ENCODE measurements around the gene HMX1.

Gene HMX1

GRCh38 chr4:8908206-8908893 is 36.7 kb upstream of the HMX1 start:
- H3K4me3 ChIP-seq (ENCODE audit: low read length in 2 of 2), result no peak overlapping the region
- H3K27me3 ChIP-seq (ENCODE audit: control insufficient read depth in 1 of 2, insufficient read depth in 2 of 2, low read length in 2 of 2), result peaks cover 0 to 30% of the 10 kb centered on the region in 2 donors
- H3K36me3 ChIP-seq (ENCODE audit: control insufficient read depth in 2 of 2, insufficient read depth in 2 of 2, low read length in 2 of 2), result no peaks in the 10 kb centered on the region
- H3K4me1 ChIP-seq (ENCODE audit: control insufficient read depth, insufficient read depth, low read length), result no peaks in the 10 kb centered on the region
- no peak overlapping the region for H3K27ac ChIP-seq (ENCODE audit: low read length)
- H3K9ac ChIP-seq (ENCODE audit: low read length in 2 of 2), result no peak overlapping the region
- no peaks in the 10 kb centered on the region for H3K9me3 ChIP-seq (ENCODE audit: control insufficient read depth in 2 of 2, low read length in 2 of 2)

- Histone ChIP-seq H3K4me3 (ENCODE audit: low read length in 2 of 2) (no peak overlapping the region), H3K9ac (ENCODE audit: low read length in 2 of 2) (no peak overlapping the region), H3K36me3 (ENCODE audit: control insufficient read depth in 2 of 2, insufficient read depth in 2 of 2, low read length in 2 of 2) (no peaks in the 10 kb centered on the region), H3K27ac (ENCODE audit: low read length) (no peak overlapping the region), H3K9me3 (ENCODE audit: control insufficient read depth in 2 of 2, low read length in 2 of 2) (no peaks in the 10 kb centered on the region), H3K27me3 (ENCODE audit: control insufficient read depth in 1 of 2, insufficient read depth in 2 of 2, low read length in 2 of 2) (peaks cover 0 to 28% of the 10 kb centered on the region in 2 donors), H3K4me1 (ENCODE audit: control insufficient read depth, insufficient read depth, low read length) (no peaks in the 10 kb centered on the region)
These were observed 36.1 kb upstream of the HMX1 start for GRCh38 chr4:8907596-8908205.

GRCh38 chr4:8906991-8907595 is 35.5 kb upstream of the HMX1 start:
- no peak overlapping the region for H3K9ac ChIP-seq (ENCODE audit: low read length in 2 of 2)
- no peaks in the 10 kb centered on the region for H3K36me3 ChIP-seq (ENCODE audit: control insufficient read depth in 2 of 2, insufficient read depth in 2 of 2, low read length in 2 of 2)
- H3K27me3 ChIP-seq (ENCODE audit: control insufficient read depth in 1 of 2, insufficient read depth in 2 of 2, low read length in 2 of 2), result peaks cover 0 to 28% of the 10 kb centered on the region in 2 donors
- H3K4me1 ChIP-seq (ENCODE audit: control insufficient read depth, insufficient read depth, low read length), result no peaks in the 10 kb centered on the region
- H3K4me3 ChIP-seq (ENCODE audit: low read length in 2 of 2), result no peak overlapping the region
- no peak overlapping the region for H3K27ac ChIP-seq (ENCODE audit: low read length)
- H3K9me3 ChIP-seq (ENCODE audit: control insufficient read depth in 2 of 2, low read length in 2 of 2), result peaks cover under 1 to 5% of the 10 kb centered on the region in 2 donors

GRCh38 chr4:8906668-8906970 is 35.0 kb upstream of the HMX1 start:
- Histone ChIP-seq H3K27ac (ENCODE audit: low read length) (no peak overlapping the region), H3K9ac (ENCODE audit: low read length in 2 of 2) (no peak overlapping the region), H3K27me3 (ENCODE audit: control insufficient read depth in 1 of 2, insufficient read depth in 2 of 2, low read length in 2 of 2) (peaks cover 4 to 28% of the 10 kb centered on the region in 2 donors), H3K4me3 (ENCODE audit: low read length in 2 of 2) (no peak overlapping the region), H3K36me3 (ENCODE audit: control insufficient read depth in 2 of 2, insufficient read depth in 2 of 2, low read length in 2 of 2) (no peaks in the 10 kb centered on the region), H3K4me1 (ENCODE audit: control insufficient read depth, insufficient read depth, low read length) (no peaks in the 10 kb centered on the region), H3K9me3 (ENCODE audit: control insufficient read depth in 2 of 2, low read length in 2 of 2) (peaks cover 5 to 9% of the 10 kb centered on the region in 2 donors)

GRCh38 chr4:8905773-8906667 is 34.4 kb upstream of the HMX1 start:
- Histone ChIP-seq H3K4me1 (ENCODE audit: control insufficient read depth, insufficient read depth, low read length) (no peaks in the 10 kb centered on the region), H3K4me3 (ENCODE audit: low read length in 2 of 2) (no peak overlapping the region), H3K9me3 (ENCODE audit: control insufficient read depth in 2 of 2, low read length in 2 of 2) (peaks cover 11 to 14% of the 10 kb centered on the region in 2 donors), H3K27me3 (ENCODE audit: control insufficient read depth in 1 of 2, insufficient read depth in 2 of 2, low read length in 2 of 2) (peaks cover 7 to 26% of the 10 kb centered on the region in 2 donors), H3K27ac (ENCODE audit: low read length) (no peak overlapping the region), H3K36me3 (ENCODE audit: control insufficient read depth in 2 of 2, insufficient read depth in 2 of 2, low read length in 2 of 2) (no peaks in the 10 kb centered on the region), H3K9ac (ENCODE audit: low read length in 2 of 2) (no peak overlapping the region)

- H3K9ac ChIP-seq (ENCODE audit: low read length in 2 of 2), result no peak overlapping the region
- peaks cover 16 to 18% of the 10 kb centered on the region in 2 donors for H3K9me3 ChIP-seq (ENCODE audit: control insufficient read depth in 2 of 2, low read length in 2 of 2)
- peaks cover 7 to 26% of the 10 kb centered on the region in 2 donors for H3K27me3 ChIP-seq (ENCODE audit: control insufficient read depth in 1 of 2, insufficient read depth in 2 of 2, low read length in 2 of 2)
- H3K27ac ChIP-seq (ENCODE audit: low read length), result no peak overlapping the region
- H3K4me3 ChIP-seq (ENCODE audit: low read length in 2 of 2), result no peak overlapping the region
- no peaks in the 10 kb centered on the region for H3K4me1 ChIP-seq (ENCODE audit: control insufficient read depth, insufficient read depth, low read length)
- no peaks in the 10 kb centered on the region for H3K36me3 ChIP-seq (ENCODE audit: control insufficient read depth in 2 of 2, insufficient read depth in 2 of 2, low read length in 2 of 2)
These were observed 33.7 kb upstream of the HMX1 start for GRCh38 chr4:8905226-8905772.

GRCh38 chr4:8904666-8905065 is 33.0 kb upstream of the HMX1 start:
- Histone ChIP-seq H3K4me1 (ENCODE audit: control insufficient read depth, insufficient read depth, low read length) (no peaks in the 10 kb centered on the region), H3K27ac (ENCODE audit: low read length) (no peak overlapping the region), H3K4me3 (ENCODE audit: low read length in 2 of 2) (no peak overlapping the region), H3K36me3 (ENCODE audit: control insufficient read depth in 2 of 2, insufficient read depth in 2 of 2, low read length in 2 of 2) (no peaks in the 10 kb centered on the region), H3K9me3 (ENCODE audit: control insufficient read depth in 2 of 2, low read length in 2 of 2) (peaks cover 16 to 24% of the 10 kb centered on the region in 2 donors), H3K9ac (ENCODE audit: low read length in 2 of 2) (no peak overlapping the region), H3K27me3 (ENCODE audit: control insufficient read depth in 1 of 2, insufficient read depth in 2 of 2, low read length in 2 of 2) (peaks cover 7 to 25% of the 10 kb centered on the region in 2 donors)

GRCh38 chr4:8904041-8904501 is 32.4 kb upstream of the HMX1 start:
- no peaks in the 10 kb centered on the region for H3K36me3 ChIP-seq (ENCODE audit: control insufficient read depth in 2 of 2, insufficient read depth in 2 of 2, low read length in 2 of 2)
- no peak overlapping the region for H3K27ac ChIP-seq (ENCODE audit: low read length)
- peaks cover 7 to 25% of the 10 kb centered on the region in 2 donors for H3K27me3 ChIP-seq (ENCODE audit: control insufficient read depth in 1 of 2, insufficient read depth in 2 of 2, low read length in 2 of 2)
- no peak overlapping the region for H3K9ac ChIP-seq (ENCODE audit: low read length in 2 of 2)
- H3K4me1 ChIP-seq (ENCODE audit: control insufficient read depth, insufficient read depth, low read length), result no peaks in the 10 kb centered on the region
- no peak overlapping the region for H3K4me3 ChIP-seq (ENCODE audit: low read length in 2 of 2)
- H3K9me3 ChIP-seq (ENCODE audit: control insufficient read depth in 2 of 2, low read length in 2 of 2), result peaks cover 16 to 26% of the 10 kb centered on the region in 2 donors

GRCh38 chr4:8901335-8901734 is 29.7 kb upstream of the HMX1 start:
- H3K36me3 ChIP-seq (ENCODE audit: control insufficient read depth in 2 of 2, insufficient read depth in 2 of 2, low read length in 2 of 2), result no peaks in the 10 kb centered on the region
- H3K9ac ChIP-seq (ENCODE audit: low read length in 2 of 2), result no peak overlapping the region
- peaks cover 7 to 14% of the 10 kb centered on the region in 2 donors for H3K27me3 ChIP-seq (ENCODE audit: control insufficient read depth in 1 of 2, insufficient read depth in 2 of 2, low read length in 2 of 2)
- no peak overlapping the region for H3K27ac ChIP-seq (ENCODE audit: low read length)
- H3K9me3 ChIP-seq (ENCODE audit: control insufficient read depth in 2 of 2, low read length in 2 of 2), result peaks cover 16 to 26% of the 10 kb centered on the region in 2 donors
- no peak overlapping the region for H3K4me3 ChIP-seq (ENCODE audit: low read length in 2 of 2)
- no peaks in the 10 kb centered on the region for H3K4me1 ChIP-seq (ENCODE audit: control insufficient read depth, insufficient read depth, low read length)

GRCh38 chr4:8900588-8900987 is 28.9 kb upstream of the HMX1 start:
- no peak overlapping the region for H3K9ac ChIP-seq (ENCODE audit: low read length in 2 of 2)
- H3K27me3 ChIP-seq (ENCODE audit: control insufficient read depth in 1 of 2, insufficient read depth in 2 of 2, low read length in 2 of 2), result peaks cover 10 to 15% of the 10 kb centered on the region in 2 donors
- H3K4me3 ChIP-seq (ENCODE audit: low read length in 2 of 2), result no peak overlapping the region
- no peaks in the 10 kb centered on the region for H3K4me1 ChIP-seq (ENCODE audit: control insufficient read depth, insufficient read depth, low read length)
- peaks cover 16 to 26% of the 10 kb centered on the region in 2 donors for H3K9me3 ChIP-seq (ENCODE audit: control insufficient read depth in 2 of 2, low read length in 2 of 2)
- no peak overlapping the region for H3K27ac ChIP-seq (ENCODE audit: low read length)
- H3K36me3 ChIP-seq (ENCODE audit: control insufficient read depth in 2 of 2, insufficient read depth in 2 of 2, low read length in 2 of 2), result no peaks in the 10 kb centered on the region
